ENCODE data around the gene THAP5. TPM values are rescaled to one million over a fixed set of nuclear protein-coding genes. Genes with fewer than 3 reads are reported as not detected.

Gene THAP5
- total and polyA plus RNA-seq, 3 donors from 2014 or later, result 29.7 to 48.1 (median 29.9) TPM

- Histone ChIP-seq H3K9me3 (no peaks in the 10 kb centered on the region), H3K27me3 (no peaks in the 10 kb centered on the region), H3K36me3 (ENCODE audit: low read depth, missing control alignments) (no peaks in the 10 kb centered on the region), H3K4me3 (no peak overlapping the region), H3K27ac (no peak overlapping the region), H3K4me1 (peaks cover 3% of the 10 kb centered on the region)
- intact Hi-C loops (cut with DNase I; ENCODE audit: low total_unique reads), result no loop called here
- DNase-seq, result no peak
- TF ChIP-seq POLR2A (IDR thresholded peaks at IDR 0.05), result no peak
- TF ChIP-seq CTCF (IDR thresholded peaks at IDR 0.05), result no peak
Measured at GRCh38 chr7:108589199-108589598, 19.7 kb upstream of the THAP5 start.

GRCh38 chr7:108586274-108586710 lies 16.8 kb upstream of the THAP5 start:
- no peaks in the 10 kb centered on the region for H3K9me3 ChIP-seq
- no peak for TF ChIP-seq CTCF (IDR thresholded peaks at IDR 0.05)
- no peak for TF ChIP-seq POLR2A (IDR thresholded peaks at IDR 0.05)
- H3K27me3 ChIP-seq, result no peaks in the 10 kb centered on the region
- H3K4me1 ChIP-seq, result peaks cover 3% of the 10 kb centered on the region
- 71 to 74% methylated on average over 2 of the region's 3 CpGs for WGBS, 2 donors
- intact Hi-C loops (cut with DNase I; ENCODE audit: low total_unique reads), result no loop called here
- no peak overlapping the region for H3K27ac ChIP-seq
- H3K36me3 ChIP-seq (ENCODE audit: low read depth, missing control alignments), result no peaks in the 10 kb centered on the region
- DNase-seq, result no peak
- H3K4me3 ChIP-seq, result no peak overlapping the region

DNA sequence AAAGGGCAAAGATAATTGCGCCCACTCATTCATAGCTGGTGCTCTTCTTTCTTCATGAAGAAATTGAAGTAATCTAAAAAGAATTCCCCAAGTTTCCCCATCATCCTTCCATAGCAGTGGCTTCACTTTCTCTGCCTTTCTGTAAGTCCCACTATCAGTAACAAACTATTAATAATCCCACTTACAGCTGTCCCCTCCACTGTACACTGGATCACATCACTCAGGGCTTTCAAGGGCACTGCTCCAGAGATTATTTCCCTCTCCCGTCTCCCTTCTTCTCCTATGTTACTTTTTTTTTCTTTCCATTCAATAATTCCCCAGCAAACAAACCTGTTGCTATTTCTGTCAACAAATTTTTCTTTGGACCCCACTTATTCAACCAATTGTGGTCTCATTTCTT lies 16.3 kb upstream of the THAP5 start:
- no peaks in the 10 kb centered on the region for H3K36me3 ChIP-seq (ENCODE audit: low read depth, missing control alignments)
- no peaks in the 10 kb centered on the region for H3K27me3 ChIP-seq
- 72 to 79% methylated on average over 2 of the region's 2 CpGs for WGBS, 2 donors
- no peak overlapping the region for H3K4me3 ChIP-seq
- intact Hi-C loops (cut with DNase I; ENCODE audit: low total_unique reads), result no loop called here
- TF ChIP-seq CTCF (IDR thresholded peaks at IDR 0.05) (no peak), POLR2A (IDR thresholded peaks at IDR 0.05) (no peak)
- no peak for DNase-seq
- no peak overlapping the region for H3K27ac ChIP-seq
- no peaks in the 10 kb centered on the region for H3K9me3 ChIP-seq
- H3K4me1 ChIP-seq, result peaks cover 3% of the 10 kb centered on the region

GRCh38 chr7:108584211-108584610 lies 14.7 kb upstream of the THAP5 start:
- 94 to 100% methylated on average over 1 of the region's 1 CpG for WGBS, 2 donors
- no peak overlapping the region for H3K27ac ChIP-seq

More at GRCh38 chr7:108584211-108584610, 14.7 kb upstream of the THAP5 start:
- Histone ChIP-seq H3K9me3 (no peaks in the 10 kb centered on the region), H3K4me1 (no peaks in the 10 kb centered on the region), H3K27me3 (no peaks in the 10 kb centered on the region), H3K4me3 (no peak overlapping the region), H3K36me3 (ENCODE audit: low read depth, missing control alignments) (no peaks in the 10 kb centered on the region)
- no peak for TF ChIP-seq CTCF (IDR thresholded peaks at IDR 0.05)
- TF ChIP-seq POLR2A (IDR thresholded peaks at IDR 0.05), result no peak
- no peak for DNase-seq
- intact Hi-C loops (cut with DNase I; ENCODE audit: low total_unique reads), result no loop called here
